HEK293T (cell line): ENCODE results near the gene THRB.

Experiments
- CTCF ChIA-PET: fragments of 350-600 bp; formaldehyde crosslinking; extraction: SDS; loops from one replicate; lab custom pipeline; 2021; ENCODE audit warnings: antibody characterized with exemption, inconsistent platforms; lab: Yijun Ruan, JAX
- POLR2A ChIA-PET: fragments of 350-600 bp; formaldehyde crosslinking; extraction: SDS; loops from one replicate; lab custom pipeline; 2020; ENCODE audit warnings: antibody characterized with exemption, inconsistent platforms; lab: Yijun Ruan, JAX
- DNase-seq: peaks from one replicate; pipeline ENCODE4 v3.0.0; 2012; ENCODE audit warnings: mixed read lengths; ENCODE audit errors: extremely low spot score
- ARNT ChIP-seq: fragments of 450-650 bp; IDR thresholded peaks from 2 replicates; pipeline ENCODE4 v1.6.1; 2017; ENCODE audit warnings: mild to moderate bottlenecking
- BHLHE40 ChIP-seq: fragments of 450-650 bp; IDR thresholded peaks from 2 replicates; pipeline ENCODE4 v1.6.1; 2016; ENCODE audit warnings: mild to moderate bottlenecking, moderate library complexity, borderline replicate concordance
- CTBP1 ChIP-seq: fragments of 450-650 bp; IDR thresholded peaks from 2 replicates; pipeline ENCODE4 v1.6.1; 2016; ENCODE audit warnings: borderline replicate concordance
- ELF4 ChIP-seq: fragments of 450-650 bp; IDR thresholded peaks from 2 replicates; pipeline ENCODE4 v1.6.1; 2017; ENCODE audit warnings: antibody characterized with exemption
- FOXA1 ChIP-seq: fragments of 450-650 bp; IDR thresholded peaks from 2 replicates; pipeline ENCODE4 v1.6.1; 2016; ENCODE audit warnings: mild to moderate bottlenecking
- FOXK2 ChIP-seq: fragments of 450-650 bp; IDR thresholded peaks from 2 replicates; pipeline ENCODE4 v1.6.1; 2016; ENCODE audit warnings: mild to moderate bottlenecking
- FOXM1 ChIP-seq: fragments of 450-650 bp; IDR thresholded peaks from 2 replicates; pipeline ENCODE4 v1.6.1; 2017; ENCODE audit warnings: mild to moderate bottlenecking, borderline replicate concordance
- HDGF ChIP-seq: fragments of 450-650 bp; IDR thresholded peaks from 2 replicates; pipeline ENCODE4 v1.6.1; 2017; ENCODE audit warnings: antibody characterized with exemption, borderline replicate concordance
- L3MBTL2 ChIP-seq: fragments of 450-650 bp; conservative IDR thresholded peaks from 2 replicates; pipeline ENCODE4 v1.6.1; 2016; ENCODE audit warnings: mild to moderate bottlenecking
- LEF1 ChIP-seq: fragments of 450-650 bp; IDR thresholded peaks from 2 replicates; pipeline ENCODE4 v1.6.1; 2017; ENCODE audit warnings: mild to moderate bottlenecking, borderline replicate concordance
- NFRKB ChIP-seq: fragments of 450-650 bp; IDR thresholded peaks from 2 replicates; pipeline ENCODE4 v1.6.1; 2016; ENCODE audit warnings: mild to moderate bottlenecking, moderate library complexity
- SP1 ChIP-seq: fragments of 450-650 bp; IDR thresholded peaks from 2 replicates; pipeline ENCODE4 v1.6.1; 2017
- SUZ12 ChIP-seq: fragments of 450-650 bp; IDR thresholded peaks from 2 replicates; pipeline ENCODE4 v1.6.1; 2016; ENCODE audit warnings: mild to moderate bottlenecking
- TARDBP ChIP-seq: fragments of 450-650 bp; IDR thresholded peaks from 2 replicates; pipeline ENCODE4 v1.6.1; 2016
- ZNF384 ChIP-seq: fragments of 450-650 bp; IDR thresholded peaks from 2 replicates; pipeline ENCODE4 v1.6.1; 2016
- TF ChIP-seq, protein P1 (sequence below): fragments of 450-650 bp; IDR thresholded peaks from 2 replicates; pipeline ENCODE4 v1.6.1; 2016

THRB gene

DNA sequence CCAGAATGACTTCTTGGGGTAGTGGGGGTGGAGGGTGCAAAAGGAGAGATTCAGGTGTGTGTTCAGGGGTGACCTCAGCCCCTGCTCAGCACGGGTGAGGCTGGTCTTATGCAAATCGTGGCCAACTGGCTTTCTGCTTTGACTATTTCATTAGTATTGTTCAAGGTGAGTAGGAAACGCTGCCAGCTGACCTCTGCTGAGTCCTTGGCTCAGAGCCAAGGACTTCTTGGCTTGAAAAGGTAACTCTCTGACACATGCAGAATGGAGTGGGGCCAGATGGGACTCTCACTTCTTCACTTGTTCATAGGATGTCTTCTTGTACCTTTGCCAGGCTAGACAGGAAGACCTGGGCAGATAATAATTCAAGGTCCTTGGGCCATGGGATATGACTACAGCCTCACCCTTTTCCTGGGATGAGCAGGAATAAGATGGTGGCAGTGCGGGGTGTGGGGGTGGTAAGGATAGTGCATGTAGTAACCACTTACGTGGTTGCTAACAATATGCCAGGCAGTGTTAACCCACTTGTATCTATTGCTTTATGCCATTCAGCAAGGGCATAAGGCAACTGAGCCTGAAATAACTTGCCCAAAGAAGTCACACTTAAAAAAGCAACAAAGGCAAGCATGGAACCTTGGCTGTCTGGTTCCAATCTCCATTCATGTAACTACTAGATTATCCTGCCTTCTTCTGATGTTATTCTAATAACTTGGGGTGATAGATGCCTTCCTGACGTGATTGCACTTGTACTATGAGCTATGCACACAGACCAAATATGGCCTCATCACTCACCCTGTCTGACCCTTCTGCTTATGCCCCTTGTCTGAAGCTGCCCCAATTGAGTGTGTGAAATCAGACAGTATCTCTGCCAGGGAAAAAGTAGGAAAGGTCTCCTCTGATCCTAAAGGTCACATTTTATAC, 356.4 kb downstream of the THRB start:
- ChIA-PET POLR2A (no interaction called here), CTCF (interaction anchor here (0.7 kb wide), 1 partner anchor 18 kb away, joined by 3 read pairs; no protein-coding TSS in a partner anchor)
- TF ChIP-seq SUZ12 (no peak), L3MBTL2 (no peak), ARNT (no peak), FOXM1 (no peak), NFRKB (no peak), TARDBP (no peak), CTBP1 (no peak), LEF1 (no peak)
- TF ChIP-seq, protein P1, sequence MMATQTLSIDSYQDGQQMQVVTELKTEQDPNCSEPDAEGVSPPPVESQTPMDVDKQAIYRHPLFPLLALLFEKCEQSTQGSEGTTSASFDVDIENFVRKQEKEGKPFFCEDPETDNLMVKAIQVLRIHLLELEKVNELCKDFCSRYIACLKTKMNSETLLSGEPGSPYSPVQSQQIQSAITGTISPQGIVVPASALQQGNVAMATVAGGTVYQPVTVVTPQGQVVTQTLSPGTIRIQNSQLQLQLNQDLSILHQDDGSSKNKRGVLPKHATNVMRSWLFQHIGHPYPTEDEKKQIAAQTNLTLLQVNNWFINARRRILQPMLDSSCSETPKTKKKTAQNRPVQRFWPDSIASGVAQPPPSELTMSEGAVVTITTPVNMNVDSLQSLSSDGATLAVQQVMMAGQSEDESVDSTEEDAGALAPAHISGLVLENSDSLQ, result no peak
- no peak for DNase-seq

DNA sequence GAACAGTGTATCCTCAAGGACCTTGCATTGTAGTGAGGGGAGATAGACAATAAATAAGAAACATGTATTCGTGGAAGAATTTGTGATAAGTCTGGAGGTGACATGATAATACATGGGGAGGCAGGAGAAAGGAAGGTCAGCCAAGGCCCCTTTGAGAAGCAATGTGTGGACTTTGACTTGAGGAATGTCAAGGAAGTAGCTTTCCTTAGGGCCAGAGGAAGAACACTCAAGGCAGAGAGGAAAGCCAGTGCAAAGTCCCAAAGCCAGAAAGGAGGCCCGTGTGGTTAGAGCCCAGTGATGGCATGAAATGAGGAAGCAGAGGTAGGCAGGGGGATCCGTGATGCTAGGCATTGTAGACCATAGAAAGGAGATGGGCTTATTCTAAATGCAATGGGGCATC, 357.3 kb downstream of the THRB start:
- ChIA-PET POLR2A (no interaction called here), CTCF (no interaction called here)
- no peak for DNase-seq
- TF ChIP-seq ZNF384, result no peak
- no peak for TF ChIP-seq ELF4
- TF ChIP-seq TARDBP, result no peak
- TF ChIP-seq, protein P1, result no peak
- TF ChIP-seq SP1, result no peak
- no peak for TF ChIP-seq SUZ12
- TF ChIP-seq BHLHE40, result no peak
- TF ChIP-seq FOXA1, result no peak
- no peak for TF ChIP-seq LEF1
- TF ChIP-seq FOXK2, result no peak
- TF ChIP-seq FOXM1, result no peak
- TF ChIP-seq HDGF, result no peak
- TF ChIP-seq L3MBTL2, result no peak
- TF ChIP-seq ARNT, result no peak
- no peak for TF ChIP-seq NFRKB
- no peak for TF ChIP-seq CTBP1

DNA sequence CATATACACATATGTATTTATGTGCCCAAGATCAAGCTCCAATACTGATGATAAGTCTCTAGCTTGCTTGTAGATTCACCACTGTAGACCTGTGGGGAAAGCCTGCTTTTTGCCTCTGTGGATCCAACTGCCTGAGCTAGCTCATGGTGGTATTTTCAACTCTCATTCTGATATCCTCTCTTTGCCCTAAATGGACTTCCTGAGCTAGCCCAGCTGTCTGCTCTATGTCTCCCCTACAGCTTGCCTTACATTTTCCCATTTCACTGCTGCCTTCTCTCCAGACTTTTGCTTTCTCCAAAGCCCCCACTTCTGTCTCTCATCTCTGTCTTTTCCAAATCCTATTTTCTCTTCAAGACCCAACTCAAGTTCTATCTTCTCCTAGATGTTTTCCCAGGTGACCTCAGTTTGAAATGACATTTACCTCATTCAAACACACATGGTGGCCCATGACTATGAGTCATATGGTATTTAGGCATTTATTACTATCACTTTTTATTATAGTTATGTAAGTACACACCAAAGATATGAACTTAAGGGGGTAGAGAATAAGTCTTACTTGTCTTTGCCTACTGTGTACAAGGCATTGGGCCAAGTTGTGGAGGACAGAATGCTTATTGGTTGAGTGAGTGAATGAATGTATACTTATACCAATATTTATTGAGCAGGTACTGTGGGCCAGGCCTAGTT, 357.9 kb downstream of the THRB start:
- POLR2A ChIA-PET, result no interaction called here
- no peak for DNase-seq
- TF ChIP-seq ELF4 (no peak), BHLHE40 (no peak)
- CTCF ChIA-PET, result no interaction called here

DNA sequence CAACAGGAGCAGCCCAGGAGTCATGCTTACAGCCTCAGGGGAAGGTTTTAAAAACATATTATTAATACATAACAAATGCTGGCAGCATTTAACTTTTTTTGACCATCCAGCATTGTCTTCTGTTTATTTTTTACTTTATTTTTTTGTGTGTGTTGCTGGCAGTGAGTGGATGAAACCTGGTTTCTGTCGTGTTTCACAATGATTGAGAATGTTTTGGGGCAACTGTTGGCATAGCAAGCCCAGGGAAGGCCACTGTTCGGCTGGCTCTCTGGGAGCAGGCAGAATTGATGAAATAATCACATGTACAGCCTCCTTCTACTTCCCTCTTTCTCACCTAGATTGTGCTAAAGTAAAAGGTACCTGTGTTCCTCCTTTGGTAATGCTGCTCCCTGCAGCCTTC, 359.4 kb downstream of the THRB start:
- CTCF ChIA-PET, result no interaction called here
- POLR2A ChIA-PET, result no interaction called here
- TF ChIP-seq FOXK2 (no peak), LEF1 (no peak), BHLHE40 (no peak), CTBP1 (no peak), L3MBTL2 (no peak), SUZ12 (no peak), SP1 (no peak), TARDBP (no peak), HDGF (no peak), ELF4 (no peak), ARNT (no peak), FOXA1 (no peak), FOXM1 (no peak), NFRKB (no peak), ZNF384 (no peak)
- TF ChIP-seq, protein P1, result no peak
- no peak for DNase-seq

DNA sequence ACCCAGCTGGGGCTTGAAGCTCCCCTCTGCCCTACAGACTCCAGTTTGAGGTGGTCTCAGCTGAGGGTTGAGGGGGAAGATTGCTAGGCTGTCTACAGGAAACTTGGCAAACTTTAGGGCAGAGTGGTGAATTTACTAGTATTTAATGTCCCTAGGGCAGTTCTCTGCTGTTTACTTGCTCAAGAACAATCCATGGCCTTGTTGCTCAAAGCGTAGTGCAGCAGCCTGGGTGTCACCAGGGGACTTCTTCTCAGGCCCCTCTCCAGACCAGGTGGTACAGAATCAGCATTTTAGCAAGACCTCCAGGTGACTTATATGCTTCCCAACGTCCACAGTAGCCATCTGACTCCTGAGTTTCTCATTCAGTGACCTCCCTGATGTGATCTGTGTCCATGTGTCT, 360.7 kb downstream of the THRB start:
- no peak for DNase-seq
- TF ChIP-seq FOXM1 (no peak), FOXA1 (no peak), BHLHE40 (no peak), SP1 (no peak), SUZ12 (no peak), L3MBTL2 (no peak), CTBP1 (no peak), ARNT (no peak), NFRKB (no peak), TARDBP (no peak), HDGF (no peak), LEF1 (no peak), ZNF384 (no peak), ELF4 (no peak), FOXK2 (no peak)
- TF ChIP-seq, protein P1, result no peak
- CTCF ChIA-PET, result no interaction called here
- POLR2A ChIA-PET, result no interaction called here
